ENCODE data around the gene MZF1.

The MZF1 gene

DNA sequence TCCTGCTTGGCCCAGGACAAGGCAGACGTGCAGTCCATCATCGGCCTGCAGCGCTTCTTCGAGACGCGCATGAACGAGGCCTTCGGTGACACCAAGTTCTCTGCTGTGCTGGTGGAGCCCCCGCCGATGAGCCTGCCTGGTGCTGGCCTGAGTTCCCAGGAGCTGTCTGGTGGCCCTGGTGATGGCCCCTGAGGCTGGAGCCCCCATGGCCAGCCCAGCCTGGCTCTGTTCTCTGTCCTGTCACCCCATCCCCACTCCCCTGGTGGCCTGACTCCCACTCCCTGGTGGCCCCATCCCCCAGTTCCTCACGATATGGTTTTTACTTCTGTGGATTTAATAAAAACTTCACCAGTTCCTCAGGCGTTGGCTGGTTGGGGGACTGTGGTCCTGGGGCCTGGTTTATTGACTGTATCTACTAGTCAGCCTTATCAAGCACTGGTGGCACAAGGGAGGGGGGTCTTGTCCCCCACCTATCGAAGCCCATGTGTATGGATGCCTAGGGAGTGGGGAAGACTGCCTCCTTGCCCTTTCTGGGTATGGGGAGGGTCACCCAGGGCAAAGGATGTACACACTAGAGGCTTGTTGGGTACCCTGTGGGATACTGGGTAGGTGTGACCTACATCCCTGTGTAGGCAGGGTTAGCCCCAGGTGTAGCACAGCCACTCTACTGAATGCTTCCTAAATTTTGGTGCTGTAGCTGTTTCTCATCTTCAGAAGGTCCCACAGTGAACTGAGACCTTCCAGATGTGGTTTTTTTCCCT, 22.6 kb downstream of the MZF1 start:
- intact Hi-C loops (cut with DNase I; ENCODE audit: low total_unique reads): no loop called here
- TF ChIP-seq, protein P1, sequence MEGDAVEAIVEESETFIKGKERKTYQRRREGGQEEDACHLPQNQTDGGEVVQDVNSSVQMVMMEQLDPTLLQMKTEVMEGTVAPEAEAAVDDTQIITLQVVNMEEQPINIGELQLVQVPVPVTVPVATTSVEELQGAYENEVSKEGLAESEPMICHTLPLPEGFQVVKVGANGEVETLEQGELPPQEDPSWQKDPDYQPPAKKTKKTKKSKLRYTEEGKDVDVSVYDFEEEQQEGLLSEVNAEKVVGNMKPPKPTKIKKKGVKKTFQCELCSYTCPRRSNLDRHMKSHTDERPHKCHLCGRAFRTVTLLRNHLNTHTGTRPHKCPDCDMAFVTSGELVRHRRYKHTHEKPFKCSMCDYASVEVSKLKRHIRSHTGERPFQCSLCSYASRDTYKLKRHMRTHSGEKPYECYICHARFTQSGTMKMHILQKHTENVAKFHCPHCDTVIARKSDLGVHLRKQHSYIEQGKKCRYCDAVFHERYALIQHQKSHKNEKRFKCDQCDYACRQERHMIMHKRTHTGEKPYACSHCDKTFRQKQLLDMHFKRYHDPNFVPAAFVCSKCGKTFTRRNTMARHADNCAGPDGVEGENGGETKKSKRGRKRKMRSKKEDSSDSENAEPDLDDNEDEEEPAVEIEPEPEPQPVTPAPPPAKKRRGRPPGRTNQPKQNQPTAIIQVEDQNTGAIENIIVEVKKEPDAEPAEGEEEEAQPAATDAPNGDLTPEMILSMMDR (IDR thresholded peaks at IDR 0.05): no peak
- Histone ChIP-seq H3K36me3 (peaks cover 54 to 73% (median 66%) of the 10 kb centered on the region in 3 donors), H3K27ac (no peak overlapping the region), H3K27me3 (no peaks in the 10 kb centered on the region), H3K9me3 (no peaks in the 10 kb centered on the region), H3K4me3 (no peak overlapping the region), H3K4me1 (peaks cover 0 to 46% (median 38%) of the 10 kb centered on the region in 4 donors)
- no peak for DNase-seq

DNA sequence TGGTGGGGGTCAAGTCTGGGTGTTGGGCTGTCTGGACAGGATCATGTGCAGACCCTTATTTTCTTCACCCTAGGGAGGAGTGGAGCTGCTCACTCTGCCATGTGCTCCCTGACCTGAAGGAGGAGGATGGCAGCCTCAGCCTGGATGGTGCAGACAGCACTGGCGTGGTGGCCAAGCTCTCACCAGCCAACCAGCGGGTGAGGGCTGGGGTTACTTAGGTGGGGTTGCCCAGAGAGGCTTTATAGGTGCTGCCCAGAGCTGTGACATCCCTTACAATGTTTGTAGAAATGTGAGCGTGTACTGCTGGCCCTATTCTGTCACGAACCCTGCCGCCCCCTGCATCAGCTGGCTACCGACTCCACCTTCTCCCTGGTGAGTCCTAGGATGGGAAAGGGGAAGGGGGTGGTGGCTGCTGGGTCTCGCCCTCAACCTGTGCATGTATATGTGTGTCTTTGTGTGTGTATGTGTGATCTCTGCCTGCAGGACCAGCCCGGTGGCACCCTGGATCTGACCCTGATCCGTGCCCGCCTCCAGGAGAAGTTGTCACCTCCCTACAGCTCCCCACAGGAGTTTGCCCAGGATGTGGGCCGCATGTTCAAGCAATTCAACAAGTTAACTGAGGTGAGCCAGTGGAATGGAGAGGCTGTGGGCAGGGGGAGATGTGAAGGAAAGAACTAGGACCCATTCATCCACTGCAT, 23.3 kb downstream of the MZF1 start:
- H3K27me3 ChIP-seq: no peaks in the 10 kb centered on the region
- no peak overlapping the region for H3K4me3 ChIP-seq
- TF ChIP-seq, protein P1 (IDR thresholded peaks at IDR 0.05): no peak
- H3K4me1 ChIP-seq: peaks cover 0 to 47% (median 39%) of the 10 kb centered on the region in 4 donors
- DNase-seq: no peak
- H3K36me3 ChIP-seq: peaks cover 54 to 72% (median 66%) of the 10 kb centered on the region in 3 donors
- no peak overlapping the region for H3K27ac ChIP-seq
- intact Hi-C loops (cut with DNase I; ENCODE audit: low total_unique reads): no loop called here
- no peaks in the 10 kb centered on the region for H3K9me3 ChIP-seq

DNA sequence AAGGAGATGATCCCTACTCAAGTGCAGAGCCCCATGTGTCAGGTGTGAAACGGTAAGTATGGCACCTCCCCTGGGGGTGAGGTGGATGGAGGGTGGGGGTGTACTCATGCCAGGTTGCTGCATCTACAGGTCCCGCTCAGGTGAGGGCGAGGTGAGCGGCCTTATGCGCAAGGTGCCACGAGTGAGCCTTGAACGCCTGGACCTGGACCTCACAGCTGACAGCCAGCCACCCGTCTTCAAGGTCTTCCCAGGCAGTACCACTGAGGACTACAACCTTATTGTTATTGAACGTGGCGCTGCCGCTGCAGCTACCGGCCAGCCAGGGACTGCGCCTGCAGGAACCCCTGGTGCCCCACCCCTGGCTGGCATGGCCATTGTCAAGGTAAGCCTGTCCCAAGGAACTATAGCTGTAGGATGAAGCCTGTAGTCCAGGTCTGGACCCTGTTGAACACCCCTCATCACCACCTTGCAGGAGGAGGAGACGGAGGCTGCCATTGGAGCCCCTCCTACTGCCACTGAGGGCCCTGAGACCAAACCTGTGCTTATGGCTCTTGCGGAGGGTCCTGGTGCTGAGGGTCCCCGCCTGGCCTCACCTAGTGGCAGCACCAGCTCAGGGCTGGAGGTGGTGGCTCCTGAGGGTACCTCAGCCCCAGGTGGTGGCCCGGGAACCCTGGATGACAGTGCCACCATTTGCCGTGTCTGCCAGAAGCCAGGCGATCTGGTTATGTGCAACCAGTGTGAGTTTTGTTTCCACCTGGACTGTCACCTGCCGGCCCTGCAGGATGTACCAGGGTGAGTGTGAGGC, 24.1 kb downstream of the MZF1 start:
- TF ChIP-seq, protein P1 (IDR thresholded peaks at IDR 0.05): no peak
- Histone ChIP-seq H3K9me3 (no peaks in the 10 kb centered on the region), H3K4me3 (no peak overlapping the region), H3K4me1 (peaks cover 1 to 42% (median 35%) of the 10 kb centered on the region in 4 donors), H3K27ac (no peak overlapping the region), H3K36me3 (peaks cover 54 to 72% (median 66%) of the 10 kb centered on the region in 3 donors), H3K27me3 (no peaks in the 10 kb centered on the region)
- intact Hi-C loops (cut with DNase I; ENCODE audit: low total_unique reads): no loop called here
- DNase-seq: no peak

DNA sequence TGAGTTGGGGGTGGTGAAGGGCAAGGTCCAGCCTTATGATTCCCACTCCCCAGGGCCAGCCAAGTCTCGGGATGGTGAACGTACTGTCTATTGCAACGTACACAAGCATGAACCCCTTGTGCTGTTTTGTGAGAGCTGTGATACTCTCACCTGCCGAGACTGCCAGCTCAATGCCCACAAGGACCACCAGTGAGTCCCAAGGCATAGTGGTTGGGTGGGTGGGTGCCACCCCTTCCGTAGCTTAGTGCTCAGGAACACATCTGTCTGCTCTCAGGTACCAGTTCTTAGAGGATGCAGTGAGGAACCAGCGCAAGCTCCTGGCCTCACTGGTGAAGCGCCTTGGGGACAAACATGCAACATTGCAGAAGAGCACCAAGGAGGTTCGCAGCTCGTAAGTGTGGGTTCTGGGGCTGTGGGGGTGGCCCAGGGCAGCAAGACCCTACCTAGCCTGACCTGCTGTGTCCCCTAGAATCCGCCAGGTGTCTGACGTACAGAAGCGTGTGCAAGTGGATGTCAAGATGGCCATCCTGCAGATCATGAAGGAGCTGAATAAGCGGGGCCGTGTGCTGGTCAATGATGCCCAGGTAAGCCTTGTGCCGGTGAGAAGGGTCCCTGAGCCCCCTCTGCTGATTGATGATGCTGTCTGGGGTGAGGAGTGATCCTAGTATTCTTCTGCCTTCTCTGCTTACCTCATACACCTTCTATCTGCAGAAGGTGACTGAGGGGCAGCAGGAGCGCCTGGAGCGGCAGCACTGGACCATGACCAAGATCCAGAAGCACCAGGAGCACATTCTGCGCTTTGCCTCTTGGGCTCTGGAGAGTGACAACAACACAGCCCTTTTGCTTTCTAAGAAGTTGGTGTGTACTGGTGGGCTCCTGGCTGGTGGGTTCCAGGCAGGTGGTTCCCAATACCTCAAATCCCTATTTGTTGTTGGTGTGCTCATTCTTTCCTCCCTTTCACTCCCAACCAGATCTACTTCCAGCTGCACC, 25.5 kb downstream of the MZF1 start:
- H3K9me3 ChIP-seq: no peaks in the 10 kb centered on the region
- H3K4me3 ChIP-seq: no peak overlapping the region
- no peak for DNase-seq
- TF ChIP-seq, protein P1 (IDR thresholded peaks at IDR 0.05): no peak
- intact Hi-C loops (cut with DNase I; ENCODE audit: low total_unique reads): no loop called here
- peaks cover 54 to 67% (median 64%) of the 10 kb centered on the region in 3 donors for H3K36me3 ChIP-seq
- no peaks in the 10 kb centered on the region for H3K27me3 ChIP-seq
- peaks cover 4 to 39% (median 28%) of the 10 kb centered on the region in 4 donors for H3K4me1 ChIP-seq
- H3K27ac ChIP-seq: no peak overlapping the region

Measured in tibial artery (tissue), 4 donors.